Thoracic aorta (tissue), 2 donors: Measurements from ENCODE around the gene NCOA7. TPM values are rescaled to one million over a fixed set of nuclear protein-coding genes. Genes with fewer than 3 reads are reported as not detected.
A peak's percentile ranks its signal among the peaks of the same experiment; 100 is the strongest.
"Not testable (repeated sequence)": the region's sequence is repeated elsewhere in the genome, so short reads cannot be mapped to it uniquely, and the experiment has no call there.

Source experiments
- ATAC-seq: fragments of 150-250 bp; one replicate; pipeline ENCODE4 v1.8.0; 2017; ENCODE audit warnings: low read depth; ENCODE audit not compliant: insufficient number of reproducible peaks, low FRiP score
- DNase-seq: peaks from one replicate; pipeline ENCODE4 v3.0.0-alpha.2; 2020; ENCODE audit warnings: low spot score
- H3K27ac ChIP-seq, 2 donors: fragments of 200-600 bp; sonication (generic); 1 replicate in 1 of 2; 2 replicates in 1 of 2; pipeline ENCODE4 v1.5.1; 2016; ENCODE audit warnings: mild to moderate bottlenecking in 2 of 2, moderate library complexity in 2 of 2
- H3K27me3 ChIP-seq: fragments of 200-600 bp; sonication (generic); replicated peaks from 2 replicates; pipeline ENCODE4 v1.6.0; 2016; ENCODE audit warnings: mild to moderate bottlenecking; ENCODE audit not compliant: insufficient read depth
- H3K36me3 ChIP-seq: fragments of 200-600 bp; sonication (generic); one replicate; pipeline ENCODE4 v1.5.1; 2016
- H3K4me1 ChIP-seq, 2 donors: fragments of 200-600 bp; sonication (generic); 1 replicate in 1 of 2; 2 replicates in 1 of 2; pipeline versions ENCODE4 v1.5.1 to v1.6.0; 2016; ENCODE audit warnings: low read depth in 2 of 2, mild to moderate bottlenecking in 1 of 2; ENCODE audit not compliant: control insufficient read depth in 1 of 2
- H3K4me3 ChIP-seq: fragments of 200-600 bp; sonication (generic); 2 replicates; pipeline ENCODE4 v1.5.1; 2016; ENCODE audit warnings: mild to moderate bottlenecking
- H3K9me3 ChIP-seq: fragments of 200-600 bp; sonication (generic); 2 replicates; pipeline ENCODE4 v1.5.1; 2016
- CTCF ChIP-seq: fragments of 200-600 bp; sonication (generic); IDR thresholded peaks from one replicate; pipeline ENCODE4 v1.5.1; 2019; ENCODE audit warnings: antibody characterized with exemption
- total RNA-seq, 2 donors: library from RNA; depleted of rRNA; stranded (reverse); fragments of >200 nt; gene quantifications; one replicate each; pipeline versions ENCODE4 v1.1.0 to v1.2.3, GENCODE V29; 2016

NCOA7 gene
- total RNA-seq, 2 donors from 2014 or later: 29.6 to 87.1 TPM

GRCh38 chr6:125968493-125968892, 177.7 kb downstream of the NCOA7 start:
- Histone ChIP-seq H3K36me3 (no peaks in the 10 kb centered on the region), H3K27me3 (no peaks in the 10 kb centered on the region), H3K27ac (no peak overlapping the region), H3K9me3 (no peaks in the 10 kb centered on the region), H3K4me1 (peaks cover 2 to 3% of the 10 kb centered on the region in 2 donors), H3K4me3 (no peak overlapping the region)
- ATAC-seq (no peak), DNase-seq (no peak)
- no peak for TF ChIP-seq CTCF

GRCh38 chr6:125970760-125971159, 180.0 kb downstream of the NCOA7 start:
- DNase-seq (no peak), ATAC-seq (no peak)
- H3K36me3 ChIP-seq: peaks cover 5% of the 10 kb centered on the region
- no peak for TF ChIP-seq CTCF
- H3K4me3 ChIP-seq: no peak overlapping the region
- H3K27ac ChIP-seq: no peak overlapping the region
- no peaks in the 10 kb centered on the region for H3K27me3 ChIP-seq
- no peaks in the 10 kb centered on the region for H3K4me1 ChIP-seq
- H3K9me3 ChIP-seq: no peaks in the 10 kb centered on the region

GRCh38 chr6:125972478-125972877, 181.7 kb downstream of the NCOA7 start:
- H3K9me3 ChIP-seq, ATAC-seq, H3K27me3 ChIP-seq, H3K4me3 ChIP-seq, H3K27ac ChIP-seq, H3K36me3 ChIP-seq, DNase-seq, H3K4me1 ChIP-seq: not testable (repeated sequence)

GRCh38 chr6:125974214-125974866, 183.6 kb downstream of the NCOA7 start:
- ATAC-seq: no peak
- peaks cover 6% of the 10 kb centered on the region for H3K36me3 ChIP-seq

GRCh38 chr6:125979101-125979500, 188.3 kb downstream of the NCOA7 start:
- no peak for TF ChIP-seq CTCF
- Histone ChIP-seq H3K4me3 (no peak overlapping the region), H3K27me3 (no peaks in the 10 kb centered on the region), H3K4me1 (no peaks in the 10 kb centered on the region), H3K9me3 (no peaks in the 10 kb centered on the region), H3K36me3 (peaks cover 6% of the 10 kb centered on the region), H3K27ac (no peak overlapping the region)
- ATAC-seq: no peak
- DNase-seq: no peak

More at GRCh38 chr6:125974214-125974866, 183.6 kb downstream of the NCOA7 start:
- no peak for DNase-seq
- Histone ChIP-seq H3K27ac (no peak overlapping the region), H3K27me3 (no peaks in the 10 kb centered on the region), H3K9me3 (no peaks in the 10 kb centered on the region), H3K4me3 (no peak overlapping the region), H3K4me1 (no peaks in the 10 kb centered on the region)
- peak; percentile 45 for TF ChIP-seq CTCF

Other genes with a start within 250 kb of the NCOA7 start
- 10 to 100 TPM; 26.5 to 40.9 TPM for gene HEY2, start 41.3 kb upstream of the NCOA7 start, total RNA-seq
- gene HINT3, start 165.8 kb downstream of the NCOA7 start, total RNA-seq: 10 to 100 TPM; 18.4 to 23.1 TPM
- 10 to 100 TPM; 33.6 to 54.0 TPM for gene TRMT11, start 195.6 kb downstream of the NCOA7 start, total RNA-seq